Fibroblast of lung (primary cell): Measurements from ENCODE around the gene TARBP2.

Experiments
- EZH2 ChIP-seq: IDR thresholded peaks from 2 replicates; pipeline ENCODE4 v1.5.1; 2012; ENCODE audit warnings: low read length, control low read depth, mild to moderate bottlenecking; ENCODE audit errors: missing control alignments
- TF ChIP-seq, protein P1 (sequence below), 2 donors: IDR thresholded peaks in 1 of 2; conservative IDR thresholded peaks in 1 of 2; 1 replicate in 1 of 2; 2 replicates in 1 of 2; pipeline ENCODE4 v1.5.1; 2011 to 2012; ENCODE audit warnings: low read length in 2 of 2, control low read depth in 1 of 2, inconsistent platforms in 1 of 2, low read depth in 1 of 2, mild to moderate bottlenecking in 1 of 2

DNA sequence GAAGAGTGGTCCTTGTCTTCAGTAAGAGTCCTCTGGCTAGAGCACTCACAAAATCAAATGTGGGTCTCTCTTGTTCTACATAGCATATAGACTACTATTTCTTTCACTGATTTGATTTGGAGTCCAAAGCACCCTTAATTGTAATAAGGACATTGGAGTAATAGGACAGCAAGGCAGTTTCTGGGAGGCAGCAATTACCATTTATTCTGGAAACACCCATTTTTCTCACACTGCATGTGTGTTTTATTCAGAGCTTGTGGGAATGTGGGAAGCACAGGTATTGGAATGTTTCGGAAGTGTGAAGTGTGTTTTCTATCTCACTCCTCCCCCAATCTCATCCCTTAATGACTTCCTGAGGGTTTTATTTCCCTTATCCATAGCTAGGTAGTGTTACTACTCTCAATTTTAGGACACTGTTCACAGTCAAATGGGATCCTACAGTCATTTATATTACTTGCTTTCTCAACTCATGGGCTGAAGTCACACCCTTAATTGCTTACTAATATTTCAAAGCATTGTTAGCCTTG is 29.0 kb upstream of the TARBP2 start:
- TF ChIP-seq, protein P1, sequence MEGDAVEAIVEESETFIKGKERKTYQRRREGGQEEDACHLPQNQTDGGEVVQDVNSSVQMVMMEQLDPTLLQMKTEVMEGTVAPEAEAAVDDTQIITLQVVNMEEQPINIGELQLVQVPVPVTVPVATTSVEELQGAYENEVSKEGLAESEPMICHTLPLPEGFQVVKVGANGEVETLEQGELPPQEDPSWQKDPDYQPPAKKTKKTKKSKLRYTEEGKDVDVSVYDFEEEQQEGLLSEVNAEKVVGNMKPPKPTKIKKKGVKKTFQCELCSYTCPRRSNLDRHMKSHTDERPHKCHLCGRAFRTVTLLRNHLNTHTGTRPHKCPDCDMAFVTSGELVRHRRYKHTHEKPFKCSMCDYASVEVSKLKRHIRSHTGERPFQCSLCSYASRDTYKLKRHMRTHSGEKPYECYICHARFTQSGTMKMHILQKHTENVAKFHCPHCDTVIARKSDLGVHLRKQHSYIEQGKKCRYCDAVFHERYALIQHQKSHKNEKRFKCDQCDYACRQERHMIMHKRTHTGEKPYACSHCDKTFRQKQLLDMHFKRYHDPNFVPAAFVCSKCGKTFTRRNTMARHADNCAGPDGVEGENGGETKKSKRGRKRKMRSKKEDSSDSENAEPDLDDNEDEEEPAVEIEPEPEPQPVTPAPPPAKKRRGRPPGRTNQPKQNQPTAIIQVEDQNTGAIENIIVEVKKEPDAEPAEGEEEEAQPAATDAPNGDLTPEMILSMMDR (conservative IDR thresholded peaks at IDR 0.05 in 1 of 2, IDR thresholded peaks at IDR 0.05 in 1 of 2; ENCODE audit: low read depth in 1 of 2, low read length in 2 of 2), result no peak
- no peak for TF ChIP-seq EZH2
